Mesothelial cell of epicardium (in vitro differentiated cells): ENCODE results near the gene MAP3K5. TPM values are rescaled to one million over a fixed set of nuclear protein-coding genes. Genes with fewer than 3 reads are reported as not detected.

Experiments
- DNase-seq, 2 experiments: peaks; one replicate each; pipeline ENCODE4 v3.0.0; 2021; ENCODE audit warnings: low spot score in 2 of 2; ENCODE audit not compliant: unreplicated experiment in 2 of 2
- H3K27ac Mint-ChIP-seq: 2 replicates; pipeline ENCODE4 v1.8.0; 2021; ENCODE audit warnings: mixed read lengths
- H3K27me3 Mint-ChIP-seq: 2 replicates; pipeline ENCODE4 v1.8.0; 2021; ENCODE audit warnings: low read depth, mixed read lengths
- H3K36me3 Mint-ChIP-seq: 2 replicates; pipeline ENCODE4 v1.8.0; 2021; ENCODE audit warnings: mixed read lengths
- H3K4me1 Mint-ChIP-seq: 2 replicates; pipeline ENCODE4 v1.8.0; 2021; ENCODE audit warnings: mixed read lengths
- H3K4me3 Mint-ChIP-seq: 2 replicates; pipeline ENCODE4 v1.8.0; 2021; ENCODE audit warnings: mild to moderate bottlenecking, moderate library complexity, mixed read lengths
- H3K9me3 Mint-ChIP-seq: 2 replicates; pipeline ENCODE4 v1.8.0; 2021; ENCODE audit warnings: mixed read lengths
- total RNA-seq: library from RNA; stranded (reverse); gene quantifications from 3 replicates; pipeline ENCODE4 v1.2.1, GENCODE V29; 2021
- TF ChIP-seq, protein P1 (sequence below): fragments of 200-600 bp; sonication (generic); IDR thresholded peaks from one replicate; pipeline ENCODE4 v1.5.0; 2021; ENCODE audit warnings: antibody characterized with exemption; ENCODE audit not compliant: unreplicated experiment

The MAP3K5 gene
- total RNA-seq, 1 donor from 2014 or later: 8.9 TPM

DNA sequence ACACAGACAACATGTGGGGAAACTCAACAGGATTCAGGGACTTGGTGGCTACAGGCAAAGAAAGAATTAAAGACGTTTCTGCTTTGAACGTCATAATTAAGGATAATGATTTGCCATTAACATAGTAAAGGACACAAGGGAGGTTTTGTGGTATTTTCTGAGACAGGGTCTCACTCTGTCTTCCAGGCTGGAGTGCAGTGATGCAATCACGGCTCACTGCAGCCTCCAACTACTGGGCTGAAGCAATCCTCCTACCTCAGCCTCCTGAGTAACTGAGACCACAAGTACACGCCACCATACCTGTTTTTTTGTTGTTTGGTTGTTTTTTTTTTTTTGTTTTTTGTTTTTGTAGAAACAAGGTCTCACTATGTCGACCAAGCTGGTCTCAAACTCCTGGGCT is 62.4 kb downstream of the MAP3K5 start:
- Mint-ChIP-seq H3K36me3 (peaks cover 2% of the 10 kb centered on the region), H3K27me3 (no peaks in the 10 kb centered on the region), H3K9me3 (peaks cover 16% of the 10 kb centered on the region), H3K27ac (no peak overlapping the region), H3K4me3 (no peak overlapping the region), H3K4me1 (peaks cover 9% of the 10 kb centered on the region)
- TF ChIP-seq, protein P1, sequence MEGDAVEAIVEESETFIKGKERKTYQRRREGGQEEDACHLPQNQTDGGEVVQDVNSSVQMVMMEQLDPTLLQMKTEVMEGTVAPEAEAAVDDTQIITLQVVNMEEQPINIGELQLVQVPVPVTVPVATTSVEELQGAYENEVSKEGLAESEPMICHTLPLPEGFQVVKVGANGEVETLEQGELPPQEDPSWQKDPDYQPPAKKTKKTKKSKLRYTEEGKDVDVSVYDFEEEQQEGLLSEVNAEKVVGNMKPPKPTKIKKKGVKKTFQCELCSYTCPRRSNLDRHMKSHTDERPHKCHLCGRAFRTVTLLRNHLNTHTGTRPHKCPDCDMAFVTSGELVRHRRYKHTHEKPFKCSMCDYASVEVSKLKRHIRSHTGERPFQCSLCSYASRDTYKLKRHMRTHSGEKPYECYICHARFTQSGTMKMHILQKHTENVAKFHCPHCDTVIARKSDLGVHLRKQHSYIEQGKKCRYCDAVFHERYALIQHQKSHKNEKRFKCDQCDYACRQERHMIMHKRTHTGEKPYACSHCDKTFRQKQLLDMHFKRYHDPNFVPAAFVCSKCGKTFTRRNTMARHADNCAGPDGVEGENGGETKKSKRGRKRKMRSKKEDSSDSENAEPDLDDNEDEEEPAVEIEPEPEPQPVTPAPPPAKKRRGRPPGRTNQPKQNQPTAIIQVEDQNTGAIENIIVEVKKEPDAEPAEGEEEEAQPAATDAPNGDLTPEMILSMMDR: no peak
- no peak for DNase-seq

DNA sequence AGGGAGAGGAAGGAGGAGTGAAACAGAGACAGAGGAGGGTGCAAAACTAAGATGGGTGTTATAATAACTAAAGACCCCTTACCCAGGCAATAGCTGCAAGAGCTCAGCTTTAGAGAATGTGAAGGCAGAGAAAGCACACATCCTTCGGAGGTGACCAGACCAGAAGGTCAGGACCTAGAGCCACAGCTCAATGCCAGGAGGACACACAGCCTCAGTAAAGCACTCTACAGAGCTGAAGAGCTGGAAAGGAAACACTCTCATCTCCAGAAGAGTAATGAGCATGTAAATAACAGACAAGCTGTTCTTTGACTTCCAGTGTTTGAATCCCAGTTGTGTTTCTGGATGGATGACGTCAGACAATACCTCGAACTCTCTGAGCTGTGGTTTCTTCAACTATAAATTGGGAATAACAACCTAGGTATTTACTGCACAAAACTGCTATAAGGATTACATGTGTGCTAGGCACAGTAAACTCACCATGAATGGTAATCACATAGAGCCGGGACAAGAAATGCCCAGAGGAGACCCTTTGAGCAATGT is 63.2 kb downstream of the MAP3K5 start:
- no peak for DNase-seq
- H3K4me3 Mint-ChIP-seq: no peak overlapping the region
- TF ChIP-seq, protein P1: no peak
- H3K9me3 Mint-ChIP-seq: peaks cover 16% of the 10 kb centered on the region
- H3K36me3 Mint-ChIP-seq: peaks cover 2% of the 10 kb centered on the region
- peaks cover 8% of the 10 kb centered on the region for H3K4me1 Mint-ChIP-seq
- no peaks in the 10 kb centered on the region for H3K27me3 Mint-ChIP-seq
- H3K27ac Mint-ChIP-seq: no peak overlapping the region

DNA sequence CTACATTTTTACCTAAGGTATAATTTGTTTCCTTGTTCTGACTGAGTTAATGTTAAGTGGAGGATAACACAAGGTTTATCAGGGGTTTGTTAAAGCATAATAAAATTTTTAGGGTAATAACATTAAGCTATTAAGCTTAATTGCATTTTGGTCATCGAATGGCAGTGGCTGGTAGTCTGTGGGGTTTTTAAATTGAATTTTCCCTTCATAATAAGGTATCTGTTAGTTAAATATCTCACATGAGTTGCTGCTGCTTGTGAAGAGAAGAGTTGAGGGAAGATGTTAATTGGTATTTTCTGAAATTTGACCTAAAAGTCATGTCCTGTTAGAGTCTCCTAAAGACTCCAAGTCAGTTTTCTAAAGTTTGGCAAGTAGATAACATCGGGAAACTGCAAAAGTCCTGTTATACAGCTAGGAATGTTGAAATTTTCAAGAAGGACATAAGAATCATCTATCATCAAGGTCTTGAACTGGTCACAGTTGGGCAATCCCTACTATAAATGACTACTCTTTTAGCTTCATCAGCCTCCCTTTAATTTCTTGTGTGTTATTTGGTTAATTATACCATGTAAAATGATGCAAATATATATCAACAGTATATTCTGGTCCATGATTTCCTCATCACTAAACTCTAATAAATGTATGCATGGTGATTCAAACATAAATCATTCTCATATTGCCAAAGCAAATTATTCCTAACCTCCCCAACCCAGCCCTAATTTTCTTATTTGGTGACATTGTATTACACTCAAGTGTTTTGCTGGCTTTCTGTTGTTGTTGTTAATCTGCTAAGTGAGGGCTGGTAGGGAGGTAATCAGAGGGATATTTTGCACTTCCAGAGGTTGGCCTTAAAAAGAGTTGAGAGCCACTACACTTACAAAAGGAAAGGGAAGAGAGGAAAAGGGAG is 64.0 kb downstream of the MAP3K5 start:
- TF ChIP-seq, protein P1: no peak
- no peak for DNase-seq
- Mint-ChIP-seq H3K27me3 (no peaks in the 10 kb centered on the region), H3K4me3 (no peak overlapping the region), H3K27ac (no peak overlapping the region), H3K36me3 (peaks cover 2% of the 10 kb centered on the region), H3K9me3 (peaks cover 16% of the 10 kb centered on the region), H3K4me1 (peaks cover 8% of the 10 kb centered on the region)

DNA sequence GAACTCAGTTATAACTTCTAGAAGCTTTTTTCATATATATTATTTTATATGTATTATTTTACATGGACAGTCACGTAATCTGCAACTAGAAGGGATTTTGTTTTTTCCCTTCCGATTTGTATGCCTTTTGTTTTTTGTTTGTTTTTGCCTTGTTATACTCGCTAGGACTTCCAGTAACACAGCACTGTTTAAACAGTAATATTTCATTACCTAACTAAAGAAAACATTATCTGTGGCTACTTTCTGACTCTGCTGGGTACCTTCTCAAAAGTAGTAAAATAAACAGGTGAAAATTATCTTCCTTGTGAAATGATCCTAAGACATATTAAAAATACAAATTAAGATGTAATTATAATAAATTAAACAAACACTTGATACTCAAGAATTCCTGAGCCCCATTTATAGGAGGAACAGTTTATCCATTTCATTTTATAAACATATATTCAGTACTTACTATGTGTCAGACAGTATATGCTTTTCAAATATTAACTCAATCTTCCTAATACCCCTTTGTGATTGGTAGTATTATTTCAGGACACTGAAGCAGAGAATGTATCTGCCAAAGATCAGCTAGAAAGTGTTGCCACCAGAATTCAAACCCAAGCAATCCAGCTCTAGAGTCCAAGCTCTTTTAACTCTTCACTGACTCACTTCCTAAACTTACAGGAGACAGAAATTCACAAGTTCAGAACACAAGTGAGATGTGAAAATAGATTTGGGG is 65.3 kb downstream of the MAP3K5 start:
- Mint-ChIP-seq H3K27ac (no peak overlapping the region), H3K9me3 (peaks cover 16% of the 10 kb centered on the region), H3K4me3 (no peak overlapping the region), H3K4me1 (peaks cover 2% of the 10 kb centered on the region), H3K36me3 (peaks cover 2% of the 10 kb centered on the region), H3K27me3 (no peaks in the 10 kb centered on the region)
- TF ChIP-seq, protein P1: no peak
- no peak for DNase-seq

DNA sequence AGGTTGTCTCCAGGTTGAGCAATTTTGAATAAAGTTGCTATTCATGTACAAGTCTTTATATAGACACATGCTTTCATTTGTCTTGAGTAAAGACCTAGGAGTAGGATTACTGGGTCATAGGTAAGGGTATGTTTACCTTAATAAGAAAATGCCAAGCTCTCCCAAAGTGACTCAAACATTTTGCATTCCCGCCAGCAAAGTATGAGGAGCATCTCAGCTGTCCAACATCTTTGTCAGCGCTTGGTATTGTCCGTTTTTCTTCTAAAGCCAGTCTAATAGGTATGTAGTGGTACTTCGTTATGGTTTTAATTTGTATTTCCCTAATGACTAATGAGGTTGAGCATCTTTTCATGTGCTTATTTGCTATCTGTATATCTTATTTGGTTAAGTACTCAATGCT is 67.2 kb downstream of the MAP3K5 start:
- DNase-seq: no peak
- Mint-ChIP-seq H3K27ac (no peak overlapping the region), H3K4me3 (no peak overlapping the region), H3K36me3 (peaks cover 5% of the 10 kb centered on the region), H3K27me3 (no peaks in the 10 kb centered on the region), H3K4me1 (no peaks in the 10 kb centered on the region), H3K9me3 (peaks cover 20% of the 10 kb centered on the region)
- TF ChIP-seq, protein P1: no peak
